SK-N-SH treated with all-trans-retinoic acid at 6 μM for 48 hours (cell line): ENCODE results near the gene SPATA46.

Experiments used
- ATAC-seq: fragments of 200-7000 bp; cut with Tn5 transposase; 3 replicates; pipeline ENCODE4 v1.9.1; 2020; ENCODE audit warnings: mild to moderate bottlenecking, moderate library complexity
- ARNTL ChIP-seq: fragments of 450-650 bp; formaldehyde crosslinking; IDR thresholded peaks from 2 replicates; pipeline ENCODE4 v1.5.0; 2020; ENCODE audit warnings: low read depth, mild to moderate bottlenecking, moderate library complexity, borderline replicate concordance
- BACH2 ChIP-seq: fragments of 250-450 bp; sonication (Bioruptor Pico); IDR thresholded peaks from 2 replicates; pipeline ENCODE4 v1.9.0; 2021; ENCODE audit warnings: mild to moderate bottlenecking, borderline replicate concordance
- CSDC2 ChIP-seq: fragments of 250-450 bp; sonication (Bioruptor Pico); IDR thresholded peaks from 2 replicates; pipeline ENCODE4 v1.5.0; 2020; ENCODE audit warnings: mild to moderate bottlenecking, moderate library complexity
- ESRRG ChIP-seq: fragments of 250-450 bp; sonication (Bioruptor Pico); IDR thresholded peaks from 2 replicates; pipeline ENCODE4 v1.6.1; 2021; ENCODE audit warnings: mild to moderate bottlenecking
- GLIS3 ChIP-seq: fragments of 250-450 bp; sonication (Bioruptor Pico); IDR thresholded peaks from 2 replicates; pipeline ENCODE4 v1.5.0; 2020; ENCODE audit warnings: mild to moderate bottlenecking, moderate library complexity
- PPARA ChIP-seq: fragments of 250-450 bp; sonication (Bioruptor Pico); IDR thresholded peaks from 2 replicates; pipeline ENCODE4 v1.5.0; 2020; ENCODE audit warnings: mild to moderate bottlenecking, borderline replicate concordance
- RARB ChIP-seq: fragments of 250-450 bp; sonication (Bioruptor Pico); IDR thresholded peaks from 2 replicates; pipeline ENCODE4 v1.8.0; 2021; ENCODE audit warnings: mild to moderate bottlenecking, moderate library complexity
- SNAI2 ChIP-seq: fragments of 250-450 bp; sonication (Bioruptor Pico); IDR thresholded peaks from 2 replicates; pipeline ENCODE4 v1.5.0; 2020; ENCODE audit warnings: mild to moderate bottlenecking, moderate library complexity
- TCF4 ChIP-seq: fragments of 250-450 bp; sonication (Bioruptor Pico); IDR thresholded peaks from 2 replicates; pipeline ENCODE4 v1.8.0; 2021; ENCODE audit warnings: mild to moderate bottlenecking, moderate library complexity, borderline replicate concordance
- TOX ChIP-seq: fragments of 250-450 bp; sonication (Bioruptor Pico); IDR thresholded peaks from 2 replicates; pipeline ENCODE4 v1.8.0; 2021; ENCODE audit warnings: mild to moderate bottlenecking, moderate library complexity, borderline replicate concordance
- ZC3H10 ChIP-seq: fragments of 250-450 bp; sonication (Bioruptor Pico); IDR thresholded peaks from 2 replicates; pipeline ENCODE4 v1.5.1; 2021; ENCODE audit warnings: mild to moderate bottlenecking, moderate library complexity
- ZFP3 ChIP-seq: fragments of 250-450 bp; sonication (Bioruptor Pico); IDR thresholded peaks from 2 replicates; pipeline ENCODE4 v1.5.0; 2020; ENCODE audit warnings: mild to moderate bottlenecking, moderate library complexity
- ZFP30 ChIP-seq: fragments of 450-650 bp; formaldehyde crosslinking; IDR thresholded peaks from 2 replicates; pipeline ENCODE4 v1.5.0; 2022; ENCODE audit warnings: mild to moderate bottlenecking, moderate library complexity
- ZNF565 ChIP-seq: fragments of 450-650 bp; formaldehyde crosslinking; conservative IDR thresholded peaks from 2 replicates; pipeline ENCODE4 v1.5.0; 2020; ENCODE audit warnings: low read depth, mild to moderate bottlenecking, moderate library complexity
- ZNF70 ChIP-seq: fragments of 450-650 bp; formaldehyde crosslinking; IDR thresholded peaks from 2 replicates; pipeline ENCODE4 v1.5.0; 2020; ENCODE audit warnings: mild to moderate bottlenecking, moderate library complexity
- ZNF8 ChIP-seq: fragments of 450-650 bp; formaldehyde crosslinking; IDR thresholded peaks from 2 replicates; pipeline ENCODE4 v1.5.0; 2020; ENCODE audit warnings: mild to moderate bottlenecking, moderate library complexity
- TF ChIP-seq, protein P1 (sequence below): fragments of 250-450 bp; sonication (Bioruptor Pico); IDR thresholded peaks from 2 replicates; pipeline ENCODE4 v1.5.0; 2020; ENCODE audit warnings: mild to moderate bottlenecking, moderate library complexity
- TF ChIP-seq, protein P2 (sequence below): fragments of 250-450 bp; sonication (Bioruptor Pico); IDR thresholded peaks from 2 replicates; pipeline ENCODE4 v1.8.0; 2020; ENCODE audit warnings: mild to moderate bottlenecking, moderate library complexity, borderline replicate concordance
- TF ChIP-seq, protein P3 (sequence below): fragments of 250-450 bp; sonication (Bioruptor Pico); IDR thresholded peaks from 2 replicates; pipeline ENCODE4 v1.8.0; 2021; ENCODE audit warnings: low read depth, mild to moderate bottlenecking, moderate library complexity, borderline replicate concordance

SPATA46 gene

DNA sequence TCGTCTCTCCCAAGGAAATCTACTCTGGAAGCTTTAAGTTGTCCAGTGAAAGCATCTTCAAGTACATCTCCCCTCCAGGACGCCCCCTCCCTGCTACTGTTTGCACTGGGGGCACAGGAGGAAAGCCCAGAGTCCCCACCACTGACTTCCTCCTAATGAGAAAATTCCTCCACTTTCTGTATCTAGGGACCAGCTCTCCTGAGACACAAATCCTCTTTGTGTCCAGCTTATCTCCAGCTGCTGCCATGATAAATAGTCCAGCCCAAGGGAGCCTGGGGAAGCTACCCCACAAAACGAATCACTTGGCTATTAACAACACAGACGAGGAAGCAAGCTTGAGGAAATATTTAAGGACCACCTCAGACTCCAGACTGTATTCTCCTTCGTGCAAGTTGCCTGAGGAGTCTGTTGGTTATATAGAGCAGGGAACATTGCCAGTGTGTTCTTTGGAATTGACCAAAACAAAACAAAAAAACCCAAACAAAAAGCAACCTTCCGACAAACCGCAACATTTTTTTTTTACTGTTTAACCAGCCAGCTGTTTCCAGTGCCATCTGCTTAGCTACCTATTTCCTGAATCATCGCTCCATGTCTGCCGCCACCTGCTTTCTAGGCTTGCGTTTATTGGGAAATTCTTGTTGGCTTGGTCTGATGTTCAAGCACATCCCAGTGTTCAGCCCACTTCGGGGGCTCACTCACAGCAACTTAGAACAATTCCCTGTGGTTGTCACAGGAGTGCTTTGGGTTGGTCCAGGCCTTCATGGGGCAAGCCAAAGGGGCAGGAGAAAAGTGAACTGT is 12.6 kb upstream of the SPATA46 start:
- no peak for TF ChIP-seq RARB (CRISPR knock-in tag)
- TF ChIP-seq ZFP30: no peak
- TF ChIP-seq, protein P1, sequence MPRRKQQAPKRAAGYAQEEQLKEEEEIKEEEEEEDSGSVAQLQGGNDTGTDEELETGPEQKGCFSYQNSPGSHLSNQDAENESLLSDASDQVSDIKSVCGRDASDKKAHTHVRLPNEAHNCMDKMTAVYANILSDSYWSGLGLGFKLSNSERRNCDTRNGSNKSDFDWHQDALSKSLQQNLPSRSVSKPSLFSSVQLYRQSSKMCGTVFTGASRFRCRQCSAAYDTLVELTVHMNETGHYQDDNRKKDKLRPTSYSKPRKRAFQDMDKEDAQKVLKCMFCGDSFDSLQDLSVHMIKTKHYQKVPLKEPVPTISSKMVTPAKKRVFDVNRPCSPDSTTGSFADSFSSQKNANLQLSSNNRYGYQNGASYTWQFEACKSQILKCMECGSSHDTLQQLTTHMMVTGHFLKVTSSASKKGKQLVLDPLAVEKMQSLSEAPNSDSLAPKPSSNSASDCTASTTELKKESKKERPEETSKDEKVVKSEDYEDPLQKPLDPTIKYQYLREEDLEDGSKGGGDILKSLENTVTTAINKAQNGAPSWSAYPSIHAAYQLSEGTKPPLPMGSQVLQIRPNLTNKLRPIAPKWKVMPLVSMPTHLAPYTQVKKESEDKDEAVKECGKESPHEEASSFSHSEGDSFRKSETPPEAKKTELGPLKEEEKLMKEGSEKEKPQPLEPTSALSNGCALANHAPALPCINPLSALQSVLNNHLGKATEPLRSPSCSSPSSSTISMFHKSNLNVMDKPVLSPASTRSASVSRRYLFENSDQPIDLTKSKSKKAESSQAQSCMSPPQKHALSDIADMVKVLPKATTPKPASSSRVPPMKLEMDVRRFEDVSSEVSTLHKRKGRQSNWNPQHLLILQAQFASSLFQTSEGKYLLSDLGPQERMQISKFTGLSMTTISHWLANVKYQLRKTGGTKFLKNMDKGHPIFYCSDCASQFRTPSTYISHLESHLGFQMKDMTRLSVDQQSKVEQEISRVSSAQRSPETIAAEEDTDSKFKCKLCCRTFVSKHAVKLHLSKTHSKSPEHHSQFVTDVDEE (CRISPR knock-in tag): no peak
- TF ChIP-seq, protein P2, sequence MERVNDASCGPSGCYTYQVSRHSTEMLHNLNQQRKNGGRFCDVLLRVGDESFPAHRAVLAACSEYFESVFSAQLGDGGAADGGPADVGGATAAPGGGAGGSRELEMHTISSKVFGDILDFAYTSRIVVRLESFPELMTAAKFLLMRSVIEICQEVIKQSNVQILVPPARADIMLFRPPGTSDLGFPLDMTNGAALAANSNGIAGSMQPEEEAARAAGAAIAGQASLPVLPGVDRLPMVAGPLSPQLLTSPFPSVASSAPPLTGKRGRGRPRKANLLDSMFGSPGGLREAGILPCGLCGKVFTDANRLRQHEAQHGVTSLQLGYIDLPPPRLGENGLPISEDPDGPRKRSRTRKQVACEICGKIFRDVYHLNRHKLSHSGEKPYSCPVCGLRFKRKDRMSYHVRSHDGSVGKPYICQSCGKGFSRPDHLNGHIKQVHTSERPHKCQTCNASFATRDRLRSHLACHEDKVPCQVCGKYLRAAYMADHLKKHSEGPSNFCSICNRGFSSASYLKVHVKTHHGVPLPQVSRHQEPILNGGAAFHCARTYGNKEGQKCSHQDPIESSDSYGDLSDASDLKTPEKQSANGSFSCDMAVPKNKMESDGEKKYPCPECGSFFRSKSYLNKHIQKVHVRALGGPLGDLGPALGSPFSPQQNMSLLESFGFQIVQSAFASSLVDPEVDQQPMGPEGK (CRISPR knock-in tag): no peak
- no peak for TF ChIP-seq TCF4 (CRISPR knock-in tag)
- TF ChIP-seq ZC3H10 (CRISPR knock-in tag): no peak
- no peak for TF ChIP-seq ZNF70 (CRISPR knock-in tag)
- ATAC-seq: no peak

DNA sequence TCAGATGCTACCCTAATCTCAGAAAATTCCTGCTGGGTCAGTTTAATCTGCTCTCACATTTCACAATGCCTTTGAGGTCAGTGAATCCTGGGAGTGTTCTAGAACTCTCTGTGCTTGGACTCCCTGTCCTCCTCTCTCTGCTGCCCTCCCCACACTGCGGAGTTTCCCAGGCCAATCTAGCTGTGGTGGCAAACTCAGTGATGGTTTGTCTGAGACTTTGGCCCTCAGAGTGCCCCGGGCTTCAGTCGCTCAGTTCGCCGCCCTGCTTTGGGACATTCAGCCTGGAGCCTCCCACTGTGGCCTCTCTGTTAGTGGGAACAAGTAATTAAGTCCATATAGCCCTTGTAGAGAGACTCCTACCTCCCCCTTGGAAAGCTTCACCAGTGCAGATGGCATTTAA is 12.0 kb upstream of the SPATA46 start:
- no peak for ATAC-seq
- no peak for TF ChIP-seq ZFP3
- TF ChIP-seq ZNF565: no peak
- TF ChIP-seq ZNF8 (CRISPR knock-in tag): no peak
- TF ChIP-seq, protein P1 (CRISPR knock-in tag): no peak
- TF ChIP-seq, protein P3, sequence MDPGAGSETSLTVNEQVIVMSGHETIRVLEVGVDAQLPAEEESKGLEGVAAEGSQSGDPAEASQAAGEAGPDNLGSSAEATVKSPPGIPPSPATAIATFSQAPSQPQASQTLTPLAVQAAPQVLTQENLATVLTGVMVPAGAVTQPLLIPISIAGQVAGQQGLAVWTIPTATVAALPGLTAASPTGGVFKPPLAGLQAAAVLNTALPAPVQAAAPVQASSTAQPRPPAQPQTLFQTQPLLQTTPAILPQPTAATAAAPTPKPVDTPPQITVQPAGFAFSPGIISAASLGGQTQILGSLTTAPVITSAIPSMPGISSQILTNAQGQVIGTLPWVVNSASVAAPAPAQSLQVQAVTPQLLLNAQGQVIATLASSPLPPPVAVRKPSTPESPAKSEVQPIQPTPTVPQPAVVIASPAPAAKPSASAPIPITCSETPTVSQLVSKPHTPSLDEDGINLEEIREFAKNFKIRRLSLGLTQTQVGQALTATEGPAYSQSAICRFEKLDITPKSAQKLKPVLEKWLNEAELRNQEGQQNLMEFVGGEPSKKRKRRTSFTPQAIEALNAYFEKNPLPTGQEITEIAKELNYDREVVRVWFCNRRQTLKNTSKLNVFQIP (CRISPR knock-in tag): no peak
- no peak for TF ChIP-seq CSDC2
- no peak for TF ChIP-seq TCF4 (CRISPR knock-in tag)

DNA sequence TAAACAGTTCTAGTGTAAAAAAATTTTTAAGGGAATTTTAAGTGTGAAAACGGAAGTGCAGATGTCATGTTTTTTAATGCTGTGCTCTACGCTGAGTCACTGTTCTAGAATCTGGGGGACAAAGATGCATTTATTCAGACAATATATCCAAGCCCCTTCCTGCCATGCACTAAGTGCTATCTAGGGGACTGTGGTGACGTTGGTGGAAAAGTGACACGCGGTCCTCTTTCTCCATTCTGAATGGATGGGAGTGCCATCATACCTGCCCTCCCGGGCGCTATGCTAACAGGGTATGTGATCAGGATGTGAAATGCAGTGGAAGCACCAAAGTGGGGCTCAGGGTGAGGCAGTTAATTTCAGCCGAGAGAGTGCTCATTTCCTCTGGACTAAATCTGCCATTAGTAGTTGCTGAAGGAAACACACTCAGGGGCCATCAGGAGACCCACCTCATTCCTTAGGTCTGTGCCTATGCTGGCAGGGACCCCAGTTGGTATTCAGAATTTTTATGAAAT is 11.5 kb upstream of the SPATA46 start:
- ATAC-seq: no peak
- no peak for TF ChIP-seq TCF4 (CRISPR knock-in tag)
- TF ChIP-seq ZNF70 (CRISPR knock-in tag): no peak
- TF ChIP-seq SNAI2 (CRISPR knock-in tag): no peak
- TF ChIP-seq PPARA: no peak

DNA sequence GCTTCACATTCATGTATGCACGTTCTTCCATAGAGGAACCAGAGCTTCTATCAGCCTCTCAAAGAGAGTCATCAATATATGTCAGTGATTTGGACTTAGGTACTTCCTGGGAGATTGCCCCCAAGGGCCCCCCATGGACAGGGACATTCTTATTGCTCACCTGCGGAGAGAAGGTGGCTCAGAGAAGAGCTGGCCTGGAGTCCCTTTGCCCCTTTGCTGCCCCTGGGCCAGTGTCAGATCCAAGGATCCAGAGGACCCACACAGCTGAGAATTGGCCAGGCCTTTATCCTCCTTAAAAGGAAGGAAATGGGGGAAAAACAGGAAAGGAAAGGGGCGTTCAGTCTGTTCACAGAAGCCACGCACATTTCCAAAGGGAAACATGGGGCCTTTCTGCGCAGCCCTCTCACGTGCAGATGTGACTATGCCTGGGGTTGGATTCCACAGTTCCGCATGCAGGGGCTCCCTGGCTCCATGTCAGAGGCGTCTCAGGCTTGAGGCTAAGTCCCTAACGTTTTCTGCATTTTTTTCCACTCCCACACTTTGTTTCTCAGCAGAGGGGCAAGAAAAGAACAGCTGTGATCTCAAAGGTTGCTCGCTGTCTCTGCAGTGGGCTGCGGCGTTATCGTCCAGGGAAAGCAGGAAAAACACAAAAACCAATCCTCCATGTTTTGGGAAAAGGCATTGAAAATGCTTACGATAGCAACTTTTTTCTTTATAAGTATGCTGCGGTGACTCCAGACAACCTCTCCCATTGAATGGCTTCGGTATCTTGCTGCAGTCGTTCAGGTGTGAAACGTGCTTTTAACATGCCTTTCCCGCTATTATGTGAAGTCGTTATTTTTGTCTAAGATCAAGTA is 10.8 kb upstream of the SPATA46 start:
- TF ChIP-seq BACH2 (CRISPR knock-in tag) (no peak), ARNTL (CRISPR knock-in tag) (no peak), PPARA (no peak), TCF4 (CRISPR knock-in tag) (no peak), TOX (no peak), ZNF8 (CRISPR knock-in tag) (no peak), CSDC2 (no peak), SNAI2 (CRISPR knock-in tag) (no peak), ESRRG (CRISPR knock-in tag) (no peak), ZNF70 (CRISPR knock-in tag) (no peak), GLIS3 (CRISPR knock-in tag) (no peak), ZNF565 (no peak), ZFP30 (no peak)
- no peak for ATAC-seq
